H9 (cell line): ENCODE data around the gene RELCH. TPM values are rescaled to one million over a fixed set of nuclear protein-coding genes. Genes with fewer than 3 reads are reported as not detected.

Source experiments
- DNase-seq: peaks from one replicate; pipeline ENCODE4 v3.0.0-alpha.2; 2017
- H2AFZ ChIP-seq: one replicate; pipeline ENCODE4 v1.6.1; 2013; ENCODE audit warnings: mild to moderate bottlenecking, low read length, control low read depth, moderate library complexity
- H2AK5ac ChIP-seq: 2 replicates; pipeline ENCODE4 v1.6.1; 2013; ENCODE audit warnings: low read length, control low read depth, mixed read lengths; ENCODE audit not compliant: insufficient read length
- H2BK120ac ChIP-seq: one replicate; pipeline ENCODE4 v1.6.1; 2013; ENCODE audit warnings: low read depth, mild to moderate bottlenecking, low read length, control low read depth, inconsistent platforms; ENCODE audit not compliant: poor library complexity, severe bottlenecking
- H2BK12ac ChIP-seq: 2 replicates; pipeline ENCODE4 v1.6.1; 2013; ENCODE audit warnings: low read length, control low read depth, mixed read lengths, low read depth; ENCODE audit not compliant: insufficient read length
- H2BK15ac ChIP-seq: 2 replicates; pipeline ENCODE4 v1.6.1; 2013; ENCODE audit warnings: low read depth, low read length, control low read depth
- H2BK20ac ChIP-seq: one replicate; pipeline ENCODE4 v1.6.1; 2013; ENCODE audit warnings: low read depth, mild to moderate bottlenecking, low read length, control low read depth, inconsistent platforms; ENCODE audit not compliant: poor library complexity, severe bottlenecking
- H2BK5ac ChIP-seq: 2 replicates; pipeline ENCODE4 v1.6.1; 2013; ENCODE audit warnings: low read length, control low read depth, mixed read lengths; ENCODE audit not compliant: insufficient read length
- H3K14ac ChIP-seq: 2 replicates; pipeline ENCODE4 v1.6.1; 2013; ENCODE audit warnings: low read length, control low read depth; ENCODE audit not compliant: insufficient read depth
- H3K18ac ChIP-seq: 2 replicates; pipeline ENCODE4 v1.6.1; 2013; ENCODE audit warnings: low read depth, mild to moderate bottlenecking, mixed read lengths, low read length, control low read depth; ENCODE audit not compliant: insufficient read length
- H3K23ac ChIP-seq: 2 replicates; pipeline ENCODE4 v1.6.1; 2013; ENCODE audit warnings: low read length, control low read depth, mixed read lengths, low read depth; ENCODE audit not compliant: insufficient read length
- H3K23me2 ChIP-seq: 2 replicates; pipeline ENCODE4 v1.6.1; 2013; ENCODE audit warnings: low read depth, mild to moderate bottlenecking, mixed read lengths, low read length, control low read depth; ENCODE audit not compliant: insufficient read length, poor library complexity, severe bottlenecking
- H3K27ac ChIP-seq: 2 replicates; pipeline ENCODE4 v1.5.1; 2013; ENCODE audit warnings: low read length, control low read depth, mixed read lengths, low read depth; ENCODE audit not compliant: insufficient read length
- H3K27me3 ChIP-seq: 2 replicates; pipeline ENCODE4 v1.6.1; 2013; ENCODE audit warnings: low read length, control low read depth, inconsistent platforms; ENCODE audit not compliant: insufficient read depth
- H3K4ac ChIP-seq: 2 replicates; pipeline ENCODE4 v1.6.1; 2013; ENCODE audit warnings: low read depth, mild to moderate bottlenecking, control low read depth, inconsistent platforms, low read length, moderate library complexity
- H3K4me1 ChIP-seq: 2 replicates; pipeline ENCODE4 v1.6.1; 2013; ENCODE audit warnings: low read length, control low read depth, inconsistent platforms; ENCODE audit not compliant: insufficient read depth
- H3K4me2 ChIP-seq: 2 replicates; pipeline ENCODE4 v1.6.1; 2013; ENCODE audit warnings: low read length, control low read depth, mixed read lengths; ENCODE audit not compliant: insufficient read length, insufficient read depth
- H3K56ac ChIP-seq: 2 replicates; pipeline ENCODE4 v1.6.1; 2013; ENCODE audit warnings: low read depth, mild to moderate bottlenecking, mixed read lengths, low read length, control low read depth; ENCODE audit not compliant: insufficient read length
- H3K79me1 ChIP-seq: 2 replicates; pipeline ENCODE4 v1.6.1; 2013; ENCODE audit warnings: low read depth, mild to moderate bottlenecking, moderate library complexity, low read length, control low read depth, inconsistent platforms; ENCODE audit not compliant: insufficient read depth, poor library complexity, severe bottlenecking
- H3K79me2 ChIP-seq: 2 replicates; pipeline ENCODE4 v1.6.1; 2013; ENCODE audit warnings: low read length, control low read depth, inconsistent platforms; ENCODE audit not compliant: insufficient read depth
- H3K9ac ChIP-seq: 2 replicates; pipeline ENCODE4 v1.6.1; 2013; ENCODE audit warnings: low read length, control low read depth, mixed read lengths; ENCODE audit not compliant: insufficient read length; ENCODE audit errors: extremely low read depth
- H3K9me3 ChIP-seq: one replicate; pipeline ENCODE4 v1.6.1; 2013; ENCODE audit warnings: low read depth, low read length, inconsistent platforms; ENCODE audit not compliant: control insufficient read depth
- H3T11ph ChIP-seq: one replicate; pipeline ENCODE4 v1.6.1; 2013; ENCODE audit warnings: mild to moderate bottlenecking, low read length, control low read depth, inconsistent platforms
- H4K20me1 ChIP-seq: one replicate; pipeline ENCODE4 v1.6.1; 2013; ENCODE audit not compliant: control insufficient read depth, insufficient read length, insufficient read depth
- H4K5ac ChIP-seq: 2 replicates; pipeline ENCODE4 v1.6.1; 2013; ENCODE audit warnings: low read depth, mild to moderate bottlenecking, mixed read lengths, low read length, control low read depth; ENCODE audit not compliant: insufficient read length
- H4K8ac ChIP-seq: replicated peaks from 2 replicates; pipeline ENCODE4 v1.6.1; 2013; ENCODE audit warnings: low read length, control low read depth, mixed read lengths, low read depth; ENCODE audit not compliant: insufficient read length
- H4K91ac ChIP-seq: 2 replicates; pipeline ENCODE4 v1.6.1; 2013; ENCODE audit warnings: low read depth, mild to moderate bottlenecking, moderate library complexity, mixed read lengths, low read length, control low read depth; ENCODE audit not compliant: insufficient read length
- H3K27ac Mint-ChIP-seq, 3 experiments: 2 replicates in 2 of 3; 3 replicates in 1 of 3; pipeline ENCODE4 v1.8.0; 2020 to 2021; ENCODE audit warnings: mixed read lengths in 3 of 3, mild to moderate bottlenecking in 1 of 3, moderate library complexity in 1 of 3
- H3K27me3 Mint-ChIP-seq: 2 replicates; pipeline ENCODE4 v1.8.0; 2021; ENCODE audit warnings: low read depth, mild to moderate bottlenecking, moderate library complexity, mixed read lengths
- H3K36me3 Mint-ChIP-seq, 3 experiments: 2 replicates in 2 of 3; 3 replicates in 1 of 3; pipeline ENCODE4 v1.8.0; 2020 to 2021; ENCODE audit warnings: low read depth in 3 of 3, mixed read lengths in 3 of 3; ENCODE audit not compliant: insufficient read depth in 1 of 3
- H3K4me1 Mint-ChIP-seq, 2 experiments: 2 replicates each; pipeline ENCODE4 v1.8.0; 2020; ENCODE audit warnings: mixed read lengths in 2 of 2
- H3K4me3 Mint-ChIP-seq, 2 experiments: 2 replicates in 1 of 2; 3 replicates in 1 of 2; pipeline ENCODE4 v1.8.0; 2020 to 2021; ENCODE audit warnings: mild to moderate bottlenecking in 2 of 2, mixed read lengths in 2 of 2, moderate library complexity in 1 of 2
- H3K9me3 Mint-ChIP-seq, 2 experiments: 2 replicates in 1 of 2; 3 replicates in 1 of 2; pipeline ENCODE4 v1.8.0; 2020; ENCODE audit warnings: mild to moderate bottlenecking in 2 of 2, mixed read lengths in 2 of 2, moderate library complexity in 1 of 2
- whole genome bisulfite sequencing: extraction: QIAGEN DNeasy Blood & Tissue Kit; methylation state at CpG from one replicate; pipeline ENCODE4 v1.1.7; 2013; ENCODE audit warnings: missing lambda C conversion rate, low lambda C conversion rate, mixed read lengths; ENCODE audit not compliant: insufficient read length; ENCODE audit errors: extremely low coverage; 5-methylcytosine and 5-hydroxymethylcytosine counted together
- total RNA-seq: library from RNA; stranded (reverse); gene quantifications from 2 replicates; pipeline ENCODE4 v1.2.1, GENCODE V29; 2021
- TF ChIP-seq, protein P1 (sequence below): fragments of 200-600 bp; sonication (generic); conservative IDR thresholded peaks from 3 replicates; pipeline ENCODE4 v1.8.0; 2021; ENCODE audit warnings: antibody characterized with exemption, mild to moderate bottlenecking

The RELCH gene
- total RNA-seq, 1 experiment from 2014 or later: 32.3 TPM

GRCh38 chr18:62281684-62282083 lies 94.6 kb downstream of the RELCH start:
- Histone ChIP-seq H4K8ac (no peak overlapping the region), H2BK20ac (no peak overlapping the region), H3K23me2 (no peaks in the 10 kb centered on the region), H3K14ac (no peak overlapping the region), H3T11ph (no peak overlapping the region), H2BK15ac (no peak overlapping the region), H4K91ac (no peak overlapping the region), H3K27ac (no peak overlapping the region), H2BK5ac (no peak overlapping the region), H2BK12ac (no peak overlapping the region), H3K4me2 (no peak overlapping the region), H3K18ac (no peak overlapping the region), H3K4me1 (no peaks in the 10 kb centered on the region), H3K79me2 (no peaks in the 10 kb centered on the region), H3K4ac (no peak overlapping the region), H4K5ac (no peak overlapping the region), H3K27me3 (no peaks in the 10 kb centered on the region), H3K9ac (no peak overlapping the region), H3K9me3 (no peaks in the 10 kb centered on the region), H2AK5ac (no peak overlapping the region), H2AFZ (no peak overlapping the region), H3K23ac (no peak overlapping the region), H4K20me1 (no peaks in the 10 kb centered on the region), H3K79me1 (no peaks in the 10 kb centered on the region), H2BK120ac (no peak overlapping the region), H3K56ac (no peak overlapping the region)
- Mint-ChIP-seq H3K4me3 (no peak overlapping the region), H3K9me3 (no peaks in the 10 kb centered on the region), H3K27me3 (no peaks in the 10 kb centered on the region), H3K36me3 (peaks cover 1 to 23% (median 19%) of the 10 kb centered on the region in 3 experiments; a peak in 5 of 7 replicates), H3K27ac (no peak overlapping the region), H3K4me1 (peaks cover 3 to 9% of the 10 kb centered on the region in 2 experiments; a peak in 3 of 4 replicates)
- no peak for DNase-seq
- TF ChIP-seq, protein P1, sequence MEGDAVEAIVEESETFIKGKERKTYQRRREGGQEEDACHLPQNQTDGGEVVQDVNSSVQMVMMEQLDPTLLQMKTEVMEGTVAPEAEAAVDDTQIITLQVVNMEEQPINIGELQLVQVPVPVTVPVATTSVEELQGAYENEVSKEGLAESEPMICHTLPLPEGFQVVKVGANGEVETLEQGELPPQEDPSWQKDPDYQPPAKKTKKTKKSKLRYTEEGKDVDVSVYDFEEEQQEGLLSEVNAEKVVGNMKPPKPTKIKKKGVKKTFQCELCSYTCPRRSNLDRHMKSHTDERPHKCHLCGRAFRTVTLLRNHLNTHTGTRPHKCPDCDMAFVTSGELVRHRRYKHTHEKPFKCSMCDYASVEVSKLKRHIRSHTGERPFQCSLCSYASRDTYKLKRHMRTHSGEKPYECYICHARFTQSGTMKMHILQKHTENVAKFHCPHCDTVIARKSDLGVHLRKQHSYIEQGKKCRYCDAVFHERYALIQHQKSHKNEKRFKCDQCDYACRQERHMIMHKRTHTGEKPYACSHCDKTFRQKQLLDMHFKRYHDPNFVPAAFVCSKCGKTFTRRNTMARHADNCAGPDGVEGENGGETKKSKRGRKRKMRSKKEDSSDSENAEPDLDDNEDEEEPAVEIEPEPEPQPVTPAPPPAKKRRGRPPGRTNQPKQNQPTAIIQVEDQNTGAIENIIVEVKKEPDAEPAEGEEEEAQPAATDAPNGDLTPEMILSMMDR: no peak
- no CpG with 5 or more reads among the region's 1 CpG for WGBS
